Gastroesophageal sphincter (tissue), 4 donors: ENCODE measurements around the gene C5orf15. TPM values are rescaled to one million over a fixed set of nuclear protein-coding genes. Genes with fewer than 3 reads are reported as not detected.

ENCODE experiments used
- ATAC-seq: fragments of 150-250 bp; one replicate; pipeline ENCODE4 v1.9.1; 2016; ENCODE audit warnings: mild to moderate bottlenecking, moderate library complexity
- H3K27ac ChIP-seq, 4 donors: fragments of 200-600 bp; sonication (generic) in 3 of 4; 1 replicate in 3 of 4; 2 replicates in 1 of 4; pipeline ENCODE4 v1.5.1; 2016 to 2019
- H3K27me3 ChIP-seq: fragments of 200-600 bp; sonication (generic); one replicate; pipeline ENCODE4 v1.5.1; 2019
- H3K36me3 ChIP-seq, 2 donors: fragments of 200-600 bp; sonication (generic); one replicate each; pipeline ENCODE4 v1.5.1; 2019; ENCODE audit warnings: control low read depth in 1 of 2
- H3K4me1 ChIP-seq, 3 donors: fragments of 200-600 bp; sonication (generic); 1 replicate in 2 of 3; 2 replicates in 1 of 3; pipeline ENCODE4 v1.5.1; 2016 to 2019; ENCODE audit warnings: control low read depth in 2 of 3
- H3K4me3 ChIP-seq, 2 donors: fragments of 200-600 bp; sonication (generic); one replicate each; pipeline ENCODE4 v1.5.1; 2019; ENCODE audit warnings: mild to moderate bottlenecking in 1 of 2, moderate library complexity in 1 of 2
- H3K9me3 ChIP-seq, 3 donors: fragments of 200-600 bp; sonication (generic); one replicate each; pipeline ENCODE4 v1.5.1; 2017 to 2019; ENCODE audit warnings: control low read depth in 2 of 3
- EP300 ChIP-seq: sonication (generic); formaldehyde crosslinking; IDR thresholded peaks from one replicate; pipeline ENCODE4 v1.6.1; 2017; ENCODE audit warnings: antibody characterized with exemption, mild to moderate bottlenecking
- POLR2A ChIP-seq, 2 donors: fragments of 450-650 bp; IDR thresholded peaks; one replicate each; pipeline ENCODE4 v1.6.1; 2017; ENCODE audit warnings: antibody characterized with exemption in 2 of 2, mild to moderate bottlenecking in 2 of 2, moderate library complexity in 1 of 2
- POLR2AphosphoS5 ChIP-seq: sonication (generic); formaldehyde crosslinking; IDR thresholded peaks from one replicate; pipeline ENCODE4 v1.6.1; 2017; ENCODE audit warnings: antibody characterized with exemption
- WGBS, 2 donors: methylation state at CpG; one replicate each; pipeline ENCODE4 v1.1.5; 2018; ENCODE audit warnings: low coverage in 1 of 2; 5-methylcytosine and 5-hydroxymethylcytosine counted together
- total RNA-seq, 4 donors: library from RNA; depleted of rRNA; stranded (reverse); fragments of >200 nt; gene quantifications; one replicate each; pipeline ENCODE4 v1.1.0, GENCODE V29; 2016
- TF ChIP-seq, protein P1 (sequence below), 4 experiments: fragments of 200-600 bp in 2 of 4; fragments of 450-650 bp in 2 of 4; sonication (generic) in 1 of 4; IDR thresholded peaks; one replicate each; pipeline ENCODE4 v1.5.1; 2017 to 2019; ENCODE audit warnings: antibody characterized with exemption in 4 of 4, mild to moderate bottlenecking in 2 of 4, moderate library complexity in 2 of 4

C5orf15 gene
- total RNA-seq, 4 donors from 2014 or later = 22.2 to 38.0 (median 23.2) TPM

GRCh38 chr5:134001938-134002731 lies 33.7 kb upstream of the C5orf15 start:
- H3K36me3 ChIP-seq = peaks cover 0 to 8% of the 10 kb centered on the region in 2 donors
- H3K4me1 ChIP-seq = peaks cover 8 to 80% (median 37%) of the 10 kb centered on the region in 3 donors
- H3K9me3 ChIP-seq = no peaks in the 10 kb centered on the region
- peak overlapping the region in 3 of 4 donors; percentile 1 to 100 (median 100) for H3K27ac ChIP-seq
- no peaks in the 10 kb centered on the region for H3K27me3 ChIP-seq
- TF ChIP-seq, protein P1, sequence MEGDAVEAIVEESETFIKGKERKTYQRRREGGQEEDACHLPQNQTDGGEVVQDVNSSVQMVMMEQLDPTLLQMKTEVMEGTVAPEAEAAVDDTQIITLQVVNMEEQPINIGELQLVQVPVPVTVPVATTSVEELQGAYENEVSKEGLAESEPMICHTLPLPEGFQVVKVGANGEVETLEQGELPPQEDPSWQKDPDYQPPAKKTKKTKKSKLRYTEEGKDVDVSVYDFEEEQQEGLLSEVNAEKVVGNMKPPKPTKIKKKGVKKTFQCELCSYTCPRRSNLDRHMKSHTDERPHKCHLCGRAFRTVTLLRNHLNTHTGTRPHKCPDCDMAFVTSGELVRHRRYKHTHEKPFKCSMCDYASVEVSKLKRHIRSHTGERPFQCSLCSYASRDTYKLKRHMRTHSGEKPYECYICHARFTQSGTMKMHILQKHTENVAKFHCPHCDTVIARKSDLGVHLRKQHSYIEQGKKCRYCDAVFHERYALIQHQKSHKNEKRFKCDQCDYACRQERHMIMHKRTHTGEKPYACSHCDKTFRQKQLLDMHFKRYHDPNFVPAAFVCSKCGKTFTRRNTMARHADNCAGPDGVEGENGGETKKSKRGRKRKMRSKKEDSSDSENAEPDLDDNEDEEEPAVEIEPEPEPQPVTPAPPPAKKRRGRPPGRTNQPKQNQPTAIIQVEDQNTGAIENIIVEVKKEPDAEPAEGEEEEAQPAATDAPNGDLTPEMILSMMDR (IDR thresholded peaks at IDR 0.05) = no peak
- TF ChIP-seq EP300 = no peak
- TF ChIP-seq POLR2A (IDR thresholded peaks at IDR 0.05) = no peak
- TF ChIP-seq POLR2AphosphoS5 = no peak
- H3K4me3 ChIP-seq = no peak overlapping the region
- WGBS, 2 donors = 71 to 82% methylated on average over 4 to 7 of the region's 13 CpGs
- ATAC-seq = no peak

- H3K9me3 ChIP-seq = no peaks in the 10 kb centered on the region
- ATAC-seq = no peak
- no peak overlapping the region for H3K4me3 ChIP-seq
- peaks cover 8 to 83% (median 39%) of the 10 kb centered on the region in 3 donors for H3K4me1 ChIP-seq
- no peak for TF ChIP-seq EP300
- no peak for TF ChIP-seq POLR2AphosphoS5
- TF ChIP-seq, protein P1 (IDR thresholded peaks at IDR 0.05) = no peak
- TF ChIP-seq POLR2A (IDR thresholded peaks at IDR 0.05) = no peak
- 66 to 100% methylated on average over 2 to 4 of the region's 10 CpGs for WGBS, 2 donors
- H3K27ac ChIP-seq = peak overlapping the region in 1 of 4 donors; percentile 17
- H3K27me3 ChIP-seq = no peaks in the 10 kb centered on the region
- peaks cover 0 to 8% of the 10 kb centered on the region in 2 donors for H3K36me3 ChIP-seq
Measured at GRCh38 chr5:134000696-134001453, 32.5 kb upstream of the C5orf15 start.

- H3K27ac ChIP-seq = peak overlapping the region in 2 of 4 donors; percentile 17 to 30
- no peak for TF ChIP-seq EP300
- TF ChIP-seq POLR2A (IDR thresholded peaks at IDR 0.05) = no peak
- no peak for TF ChIP-seq POLR2AphosphoS5
- TF ChIP-seq, protein P1 (IDR thresholded peaks at IDR 0.05) = no peak
- no peak overlapping the region for H3K4me3 ChIP-seq
- H3K36me3 ChIP-seq = peaks cover 0 to 8% of the 10 kb centered on the region in 2 donors
- 80 to 100% methylated on average over 3 of the region's 5 CpGs for WGBS, 2 donors
- peaks cover 8 to 85% (median 43%) of the 10 kb centered on the region in 3 donors for H3K4me1 ChIP-seq
- no peaks in the 10 kb centered on the region for H3K9me3 ChIP-seq
- H3K27me3 ChIP-seq = no peaks in the 10 kb centered on the region
- ATAC-seq = no peak
Measured at GRCh38 chr5:134000091-134000511, 31.7 kb upstream of the C5orf15 start.

- Histone ChIP-seq H3K27me3 (no peaks in the 10 kb centered on the region), H3K27ac (no peak overlapping the region), H3K4me1 (peaks cover 10 to 98% (median 56%) of the 10 kb centered on the region in 3 donors), H3K9me3 (no peaks in the 10 kb centered on the region), H3K36me3 (peaks cover 0 to 8% of the 10 kb centered on the region in 2 donors), H3K4me3 (no peak overlapping the region)
- 100% methylated on average over 1 of the region's 7 CpGs; no CpG with 5 or more reads in 1 of the 2 donors for WGBS, 2 donors
- TF ChIP-seq, protein P1 (IDR thresholded peaks at IDR 0.05) = no peak
- no peak for TF ChIP-seq POLR2A (IDR thresholded peaks at IDR 0.05)
- TF ChIP-seq EP300 = no peak
- TF ChIP-seq POLR2AphosphoS5 = no peak
- no peak for ATAC-seq
Measured at GRCh38 chr5:133998807-133999206, 30.4 kb upstream of the C5orf15 start.
